Neural crest cell (in vitro differentiated cells): ENCODE data around the gene NOP14. TPM values are rescaled to one million over a fixed set of nuclear protein-coding genes. Genes with fewer than 3 reads are reported as not detected.
A peak's percentile ranks its signal among the peaks of the same experiment; 100 is the strongest.

Experiments
- DNase-seq: peaks from one replicate; pipeline ENCODE4 v3.0.0; 2021; ENCODE audit warnings: low read depth, mixed read lengths, low spot score
- H3K27ac Mint-ChIP-seq: one replicate; pipeline ENCODE4 v1.8.0; 2021; ENCODE audit warnings: mild to moderate bottlenecking, mixed read lengths; ENCODE audit not compliant: unreplicated experiment
- H3K27me3 Mint-ChIP-seq: 2 replicates; pipeline ENCODE4 v1.8.0; 2021; ENCODE audit warnings: low read depth, mild to moderate bottlenecking, mixed read lengths
- H3K36me3 Mint-ChIP-seq: 2 replicates; pipeline ENCODE4 v1.8.0; 2021; ENCODE audit warnings: low read depth, mild to moderate bottlenecking, mixed read lengths
- H3K4me1 Mint-ChIP-seq: 2 replicates; pipeline ENCODE4 v1.8.0; 2021; ENCODE audit warnings: mixed read lengths
- H3K4me3 Mint-ChIP-seq: one replicate; pipeline ENCODE4 v1.8.0; 2021; ENCODE audit warnings: mild to moderate bottlenecking, mixed read lengths
- H3K9me3 Mint-ChIP-seq: 2 replicates; pipeline ENCODE4 v1.8.0; 2021; ENCODE audit warnings: mixed read lengths
- long read RNA-seq: library from polyadenylated mRNA; unstranded; transcript quantifications from one replicate; pipeline ENCODE4 v2.0.0, GENCODE V29; 2020
- total RNA-seq: library from RNA; stranded (reverse); gene quantifications from 2 replicates; pipeline ENCODE4 v1.2.1, GENCODE V29; 2021
- TF ChIP-seq, protein P1 (sequence below): fragments of 200-600 bp; sonication (generic); conservative IDR thresholded peaks from 2 replicates; pipeline ENCODE4 v1.5.0; 2021; ENCODE audit warnings: antibody characterized with exemption, mild to moderate bottlenecking

NOP14 gene
- total RNA-seq, result 46.6 and 49.2 TPM in 2 replicates
- long read RNA-seq, partial matches to known transcripts, result 3 of 5 reads
- long read RNA-seq, other reads (novel, unspliced or antisense), result 2 of 5 reads

DNA sequence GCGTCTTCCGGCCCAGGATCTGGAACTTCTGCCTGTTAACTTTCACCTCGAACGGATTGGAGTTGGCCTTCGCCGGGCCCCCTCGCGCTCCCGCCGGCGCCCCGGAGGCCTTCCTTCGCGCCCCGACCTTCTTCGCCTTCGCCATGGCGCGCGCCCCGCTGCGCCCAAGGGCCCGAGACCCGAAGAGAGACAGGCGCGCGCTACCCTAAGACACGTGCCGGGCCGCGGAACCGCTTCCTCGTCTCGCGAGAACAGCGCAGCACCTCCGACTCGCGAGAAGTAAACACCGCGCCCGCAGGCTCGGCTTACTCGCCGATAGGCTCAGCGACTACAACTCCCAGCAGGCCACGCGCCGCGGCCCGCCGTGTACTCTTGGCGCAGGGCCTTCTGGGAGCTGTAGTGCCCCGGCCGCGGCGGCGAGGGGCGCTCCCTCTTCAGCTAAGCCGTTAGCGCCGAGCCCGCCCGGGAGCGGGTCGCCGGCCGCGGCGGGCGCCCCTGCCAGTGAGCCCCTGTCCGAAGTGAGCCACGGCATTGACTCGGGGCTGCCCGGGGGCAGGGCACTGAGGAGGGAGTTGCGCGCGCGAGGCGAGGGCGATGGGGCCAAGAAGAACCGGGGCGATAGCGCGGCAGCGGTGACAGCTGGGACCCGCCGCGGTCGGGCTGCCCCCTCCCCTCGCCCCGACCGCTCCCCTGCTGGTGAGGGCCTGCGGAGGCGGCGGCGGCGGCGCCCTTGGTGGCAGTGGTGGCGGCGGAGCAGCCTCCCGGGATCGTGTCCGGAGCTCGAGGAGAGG lies at the start of gene NOP14, which contains the start of gene GRK4:
TSS of gene NOP14 (minus strand) at position 232 of the 791 bp plus-strand sequence. CDS start at position 145, 87 bp downstream.
TSS of gene GRK4 (plus strand) at position 397 of the 791 bp plus-strand sequence. CDS start 500 bp downstream, outside the sequence.
- Mint-ChIP-seq H3K9me3 (no peaks in the 10 kb centered on the region), H3K27me3 (no peaks in the 10 kb centered on the region), H3K27ac (peak within 1 kb of the TSS; percentile 97), H3K4me3 (peak within 1 kb of the TSS; percentile 86), H3K36me3 (no peaks in the 10 kb centered on the region), H3K4me1 (peaks cover 37% of the 10 kb centered on the region)
- peak; percentile 92 for DNase-seq
- TF ChIP-seq, protein P1, sequence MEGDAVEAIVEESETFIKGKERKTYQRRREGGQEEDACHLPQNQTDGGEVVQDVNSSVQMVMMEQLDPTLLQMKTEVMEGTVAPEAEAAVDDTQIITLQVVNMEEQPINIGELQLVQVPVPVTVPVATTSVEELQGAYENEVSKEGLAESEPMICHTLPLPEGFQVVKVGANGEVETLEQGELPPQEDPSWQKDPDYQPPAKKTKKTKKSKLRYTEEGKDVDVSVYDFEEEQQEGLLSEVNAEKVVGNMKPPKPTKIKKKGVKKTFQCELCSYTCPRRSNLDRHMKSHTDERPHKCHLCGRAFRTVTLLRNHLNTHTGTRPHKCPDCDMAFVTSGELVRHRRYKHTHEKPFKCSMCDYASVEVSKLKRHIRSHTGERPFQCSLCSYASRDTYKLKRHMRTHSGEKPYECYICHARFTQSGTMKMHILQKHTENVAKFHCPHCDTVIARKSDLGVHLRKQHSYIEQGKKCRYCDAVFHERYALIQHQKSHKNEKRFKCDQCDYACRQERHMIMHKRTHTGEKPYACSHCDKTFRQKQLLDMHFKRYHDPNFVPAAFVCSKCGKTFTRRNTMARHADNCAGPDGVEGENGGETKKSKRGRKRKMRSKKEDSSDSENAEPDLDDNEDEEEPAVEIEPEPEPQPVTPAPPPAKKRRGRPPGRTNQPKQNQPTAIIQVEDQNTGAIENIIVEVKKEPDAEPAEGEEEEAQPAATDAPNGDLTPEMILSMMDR, result peak; percentile 53

GRCh38 chr4:3011456-3012220 lies 48.4 kb upstream of the NOP14 start:
- peaks cover 9% of the 10 kb centered on the region for H3K4me1 Mint-ChIP-seq
- TF ChIP-seq, protein P1, result no peak
- no peak overlapping the region for H3K27ac Mint-ChIP-seq
- no peaks in the 10 kb centered on the region for H3K27me3 Mint-ChIP-seq
- no peaks in the 10 kb centered on the region for H3K9me3 Mint-ChIP-seq
- DNase-seq, result no peak
- H3K36me3 Mint-ChIP-seq, result no peaks in the 10 kb centered on the region
- H3K4me3 Mint-ChIP-seq, result no peak overlapping the region

- Mint-ChIP-seq H3K27me3 (no peaks in the 10 kb centered on the region), H3K4me3 (no peak overlapping the region), H3K36me3 (no peaks in the 10 kb centered on the region), H3K9me3 (no peaks in the 10 kb centered on the region), H3K4me1 (peaks cover 9% of the 10 kb centered on the region), H3K27ac (no peak overlapping the region)
- no peak for DNase-seq
- TF ChIP-seq, protein P1, result no peak
Observed at GRCh38 chr4:3010998-3011397, 47.8 kb upstream of the NOP14 start.

DNA sequence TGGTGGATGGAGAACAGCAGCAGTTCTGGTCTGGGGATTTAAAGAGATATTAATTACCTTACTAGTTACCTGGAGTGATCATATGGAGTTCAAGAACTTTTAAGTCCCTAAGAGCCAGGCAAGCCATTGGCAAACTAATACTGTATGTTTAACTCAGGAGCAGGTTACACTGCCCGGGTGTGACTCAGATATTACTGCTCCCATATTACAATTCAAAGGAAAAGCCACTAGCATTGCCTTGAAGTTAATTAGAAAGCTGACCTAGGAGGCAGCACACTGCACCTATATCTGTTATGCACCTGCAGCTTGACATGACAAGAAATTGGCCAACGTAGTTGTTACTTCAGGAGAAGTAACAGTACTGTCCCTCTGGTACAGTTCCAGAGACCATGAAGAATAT lies 47.4 kb upstream of the NOP14 start:
- Mint-ChIP-seq H3K9me3 (no peaks in the 10 kb centered on the region), H3K36me3 (no peaks in the 10 kb centered on the region), H3K27me3 (no peaks in the 10 kb centered on the region), H3K4me1 (peaks cover 9% of the 10 kb centered on the region), H3K27ac (no peak overlapping the region), H3K4me3 (no peak overlapping the region)
- TF ChIP-seq, protein P1, result no peak
- no peak for DNase-seq

- peak; percentile 5 for DNase-seq
- H3K27me3 Mint-ChIP-seq, result no peaks in the 10 kb centered on the region
- TF ChIP-seq, protein P1, result peak; percentile 32
- H3K9me3 Mint-ChIP-seq, result no peaks in the 10 kb centered on the region
- no peaks in the 10 kb centered on the region for H3K36me3 Mint-ChIP-seq
- H3K27ac Mint-ChIP-seq, result no peak overlapping the region
- H3K4me3 Mint-ChIP-seq, result no peak overlapping the region
- peaks cover 9% of the 10 kb centered on the region for H3K4me1 Mint-ChIP-seq
Observed at GRCh38 chr4:3009422-3009821, 46.2 kb upstream of the NOP14 start.
